ENCODE data around the gene AKAP13. TPM values are rescaled to one million over a fixed set of nuclear protein-coding genes. Genes with fewer than 3 reads are reported as not detected.

Gene AKAP13
- polyA plus RNA-seq, 2 of the 4 experiments (the other 2 are of a cell fraction), result 20.4 to 28.8 TPM

DNA sequence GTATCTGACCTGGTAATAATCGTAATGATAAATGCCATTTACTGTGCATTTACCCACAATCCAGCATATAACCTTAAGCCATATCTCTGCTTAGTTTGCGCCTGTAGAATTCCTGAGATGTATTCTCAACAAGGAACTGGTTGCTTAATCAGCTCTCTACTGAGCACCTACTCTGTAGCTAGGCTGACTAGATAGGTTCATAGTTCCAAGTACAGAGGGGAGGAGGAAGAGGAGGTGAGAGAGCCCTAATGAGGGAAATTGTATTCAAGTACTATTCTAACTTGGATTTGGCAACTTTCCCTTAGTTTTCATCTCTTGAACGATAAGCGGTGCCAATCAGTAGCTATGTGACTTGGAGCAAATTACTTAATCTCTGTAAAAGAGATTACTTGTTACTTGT is 5.6 kb upstream of the AKAP13 start:
- ATAC-seq (no peak), DNase-seq (ENCODE audit: low read depth in 1 of 2, low spot score in 1 of 2) (no peak), FAIRE-seq (no peak)
- WGBS (ENCODE audit: missing lambda C conversion rate), result 93% methylated on average over 4 of the region's 4 CpGs
- TF ChIP-seq TP53 (CRISPR knock-in tag; IDR thresholded peaks at IDR 0.05) (no peak), SREBF2 (IDR thresholded peaks at IDR 0.05) (no peak), JUNB (IDR thresholded peaks at IDR 0.05) (no peak)
- Histone ChIP-seq H3K4me1 (peaks cover 3% of the 10 kb centered on the region; the same call in 1 of the 3 replicates), H3K27ac (no peak overlapping the region), H3K4me2 (no peak overlapping the region), H3K9me3 (no peaks in the 10 kb centered on the region), H3K4me3 (no peak overlapping the region)
- POLR2A ChIA-PET, result interaction anchor here (0.6 kb wide), 1 partner anchor 31 kb away, joined by 3 read pairs; no protein-coding TSS in a partner anchor
- CTCF ChIA-PET, result interaction anchor here (1.1 to 5.1 kb wide), 7 partner anchors 9 to 43 kb away, joined by 3 to 20 read pairs (median 4); no protein-coding TSS in a partner anchor

DNA sequence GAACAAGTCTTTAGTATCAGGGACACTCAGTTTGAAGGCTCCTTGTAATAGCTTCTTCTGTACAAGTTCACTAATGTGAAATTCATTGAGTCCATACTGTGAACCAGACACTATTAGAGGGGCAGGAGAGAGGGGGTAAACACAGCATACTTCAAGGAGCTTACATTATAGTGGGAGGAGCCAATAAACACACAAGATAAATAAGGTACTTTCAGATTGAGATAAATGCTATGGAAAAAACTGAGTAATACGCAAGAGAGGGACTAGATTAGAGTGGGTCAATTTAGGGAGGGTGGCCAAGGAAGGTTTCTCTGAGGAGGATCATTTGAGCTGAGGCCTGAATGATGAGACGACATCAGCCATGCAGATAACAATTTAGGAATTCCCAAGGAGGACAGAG is 3.1 kb upstream of the AKAP13 start:
- Histone ChIP-seq H3K27ac (no peak overlapping the region), H3K4me2 (no peak overlapping the region), H3K4me1 (peaks cover 11% of the 10 kb centered on the region; the same call in 2 of the 3 replicates), H3K9me3 (no peaks in the 10 kb centered on the region), H3K4me3 (no peak overlapping the region)
- ATAC-seq, result no peak
- WGBS (ENCODE audit: missing lambda C conversion rate), result 98% methylated on average over 2 of the region's 2 CpGs
- ChIA-PET POLR2A (no interaction called here), CTCF (interaction anchor here (1.1 to 4.7 kb wide), 7 partner anchors 9 to 46 kb away, joined by 3 to 27 read pairs (median 5); no protein-coding TSS in a partner anchor)
- DNase-seq (ENCODE audit: low read depth in 1 of 2, low spot score in 1 of 2), result no peak
- TF ChIP-seq NPAS2 (CRISPR knock-in tag; IDR thresholded peaks at IDR 0.05; ENCODE audit: borderline replicate concordance) (no peak), HOXB13 (CRISPR knock-in tag; IDR thresholded peaks at IDR 0.05; ENCODE audit: low read depth) (no peak), HEYL (CRISPR knock-in tag; IDR thresholded peaks at IDR 0.05) (no peak), CEBPB (IDR thresholded peaks at IDR 0.05) (no peak), SREBF2 (IDR thresholded peaks at IDR 0.05) (no peak), HOXA7 (CRISPR knock-in tag; IDR thresholded peaks at IDR 0.05) (no peak), FOXS1 (CRISPR knock-in tag; IDR thresholded peaks at IDR 0.05) (no peak), KDM5A (IDR thresholded peaks at IDR 0.05) (no peak), EP300 (IDR thresholded peaks at IDR 0.05) (no peak), ESRRA (IDR thresholded peaks at IDR 0.05; ENCODE audit: borderline replicate concordance, low read length) (no peak), RNF2 (IDR thresholded peaks at IDR 0.05; ENCODE audit: borderline replicate concordance, low read depth) (no peak), CBX2 (IDR thresholded peaks at IDR 0.05; ENCODE audit: borderline replicate concordance, low read depth) (no peak), MYC (IDR thresholded peaks at IDR 0.05; ENCODE audit: borderline replicate concordance, low read length) (no peak)
- TF ChIP-seq, protein P1, sequence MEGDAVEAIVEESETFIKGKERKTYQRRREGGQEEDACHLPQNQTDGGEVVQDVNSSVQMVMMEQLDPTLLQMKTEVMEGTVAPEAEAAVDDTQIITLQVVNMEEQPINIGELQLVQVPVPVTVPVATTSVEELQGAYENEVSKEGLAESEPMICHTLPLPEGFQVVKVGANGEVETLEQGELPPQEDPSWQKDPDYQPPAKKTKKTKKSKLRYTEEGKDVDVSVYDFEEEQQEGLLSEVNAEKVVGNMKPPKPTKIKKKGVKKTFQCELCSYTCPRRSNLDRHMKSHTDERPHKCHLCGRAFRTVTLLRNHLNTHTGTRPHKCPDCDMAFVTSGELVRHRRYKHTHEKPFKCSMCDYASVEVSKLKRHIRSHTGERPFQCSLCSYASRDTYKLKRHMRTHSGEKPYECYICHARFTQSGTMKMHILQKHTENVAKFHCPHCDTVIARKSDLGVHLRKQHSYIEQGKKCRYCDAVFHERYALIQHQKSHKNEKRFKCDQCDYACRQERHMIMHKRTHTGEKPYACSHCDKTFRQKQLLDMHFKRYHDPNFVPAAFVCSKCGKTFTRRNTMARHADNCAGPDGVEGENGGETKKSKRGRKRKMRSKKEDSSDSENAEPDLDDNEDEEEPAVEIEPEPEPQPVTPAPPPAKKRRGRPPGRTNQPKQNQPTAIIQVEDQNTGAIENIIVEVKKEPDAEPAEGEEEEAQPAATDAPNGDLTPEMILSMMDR (IDR thresholded peaks at IDR 0.05), result no peak
- TF ChIP-seq, protein P2, sequence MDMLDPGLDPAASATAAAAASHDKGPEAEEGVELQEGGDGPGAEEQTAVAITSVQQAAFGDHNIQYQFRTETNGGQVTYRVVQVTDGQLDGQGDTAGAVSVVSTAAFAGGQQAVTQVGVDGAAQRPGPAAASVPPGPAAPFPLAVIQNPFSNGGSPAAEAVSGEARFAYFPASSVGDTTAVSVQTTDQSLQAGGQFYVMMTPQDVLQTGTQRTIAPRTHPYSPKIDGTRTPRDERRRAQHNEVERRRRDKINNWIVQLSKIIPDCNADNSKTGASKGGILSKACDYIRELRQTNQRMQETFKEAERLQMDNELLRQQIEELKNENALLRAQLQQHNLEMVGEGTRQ (IDR thresholded peaks at IDR 0.05), result no peak
- TF ChIP-seq, protein P3, sequence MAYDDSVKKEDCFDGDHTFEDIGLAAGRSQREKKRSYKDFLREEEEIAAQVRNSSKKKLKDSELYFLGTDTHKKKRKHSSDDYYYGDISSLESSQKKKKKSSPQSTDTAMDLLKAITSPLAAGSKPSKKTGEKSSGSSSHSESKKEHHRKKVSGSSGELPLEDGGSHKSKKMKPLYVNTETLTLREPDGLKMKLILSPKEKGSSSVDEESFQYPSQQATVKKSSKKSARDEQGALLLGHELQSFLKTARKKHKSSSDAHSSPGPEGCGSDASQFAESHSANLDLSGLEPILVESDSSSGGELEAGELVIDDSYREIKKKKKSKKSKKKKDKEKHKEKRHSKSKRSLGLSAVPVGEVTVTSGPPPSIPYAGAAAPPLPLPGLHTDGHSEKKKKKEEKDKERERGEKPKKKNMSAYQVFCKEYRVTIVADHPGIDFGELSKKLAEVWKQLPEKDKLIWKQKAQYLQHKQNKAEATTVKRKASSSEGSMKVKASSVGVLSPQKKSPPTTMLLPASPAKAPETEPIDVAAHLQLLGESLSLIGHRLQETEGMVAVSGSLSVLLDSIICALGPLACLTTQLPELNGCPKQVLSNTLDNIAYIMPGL (CRISPR knock-in tag; IDR thresholded peaks at IDR 0.05; ENCODE audit: borderline replicate concordance), result no peak
- TF ChIP-seq, protein P4, sequence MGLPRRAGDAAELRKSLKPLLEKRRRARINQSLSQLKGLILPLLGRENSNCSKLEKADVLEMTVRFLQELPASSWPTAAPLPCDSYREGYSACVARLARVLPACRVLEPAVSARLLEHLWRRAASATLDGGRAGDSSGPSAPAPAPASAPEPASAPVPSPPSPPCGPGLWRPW (IDR thresholded peaks at IDR 0.05), result no peak
- TF ChIP-seq, protein P5, sequence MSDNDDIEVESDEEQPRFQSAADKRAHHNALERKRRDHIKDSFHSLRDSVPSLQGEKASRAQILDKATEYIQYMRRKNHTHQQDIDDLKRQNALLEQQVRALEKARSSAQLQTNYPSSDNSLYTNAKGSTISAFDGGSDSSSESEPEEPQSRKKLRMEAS (IDR thresholded peaks at IDR 0.05), result no peak
- TF ChIP-seq, protein P6, sequence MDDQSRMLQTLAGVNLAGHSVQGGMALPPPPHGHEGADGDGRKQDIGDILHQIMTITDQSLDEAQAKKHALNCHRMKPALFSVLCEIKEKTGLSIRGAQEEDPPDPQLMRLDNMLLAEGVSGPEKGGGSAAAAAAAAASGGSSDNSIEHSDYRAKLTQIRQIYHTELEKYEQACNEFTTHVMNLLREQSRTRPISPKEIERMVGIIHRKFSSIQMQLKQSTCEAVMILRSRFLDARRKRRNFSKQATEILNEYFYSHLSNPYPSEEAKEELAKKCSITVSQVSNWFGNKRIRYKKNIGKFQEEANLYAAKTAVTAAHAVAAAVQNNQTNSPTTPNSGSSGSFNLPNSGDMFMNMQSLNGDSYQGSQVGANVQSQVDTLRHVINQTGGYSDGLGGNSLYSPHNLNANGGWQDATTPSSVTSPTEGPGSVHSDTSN (IDR thresholded peaks at IDR 0.05), result no peak
- FAIRE-seq, result no peak
